Right lobe of liver (tissue), 4 donors: ENCODE measurements around the gene FUT4.

Experiments
- POLR2A ChIP-seq: fragments of 450-650 bp; IDR thresholded peaks from one replicate; pipeline ENCODE4 v1.6.1; 2017; ENCODE audit warnings: antibody characterized with exemption, mild to moderate bottlenecking
- TF ChIP-seq, protein P1 (sequence below), 4 donors: fragments of 200-600 bp in 3 of 4; fragments of 450-650 bp in 1 of 4; IDR thresholded peaks; one replicate each; pipeline versions ENCODE4 v1.5.1 to v1.8.0; 2016 to 2022; ENCODE audit warnings: antibody characterized with exemption in 4 of 4, mild to moderate bottlenecking in 2 of 4
- donor health status: DM: no; HTN: no; CAD: no.
- donor health status: DM: no; HTN: no; CAD: no.
- donor health status: DM: no; HTN: yes; CAD: no.

- TF ChIP-seq, protein P1, sequence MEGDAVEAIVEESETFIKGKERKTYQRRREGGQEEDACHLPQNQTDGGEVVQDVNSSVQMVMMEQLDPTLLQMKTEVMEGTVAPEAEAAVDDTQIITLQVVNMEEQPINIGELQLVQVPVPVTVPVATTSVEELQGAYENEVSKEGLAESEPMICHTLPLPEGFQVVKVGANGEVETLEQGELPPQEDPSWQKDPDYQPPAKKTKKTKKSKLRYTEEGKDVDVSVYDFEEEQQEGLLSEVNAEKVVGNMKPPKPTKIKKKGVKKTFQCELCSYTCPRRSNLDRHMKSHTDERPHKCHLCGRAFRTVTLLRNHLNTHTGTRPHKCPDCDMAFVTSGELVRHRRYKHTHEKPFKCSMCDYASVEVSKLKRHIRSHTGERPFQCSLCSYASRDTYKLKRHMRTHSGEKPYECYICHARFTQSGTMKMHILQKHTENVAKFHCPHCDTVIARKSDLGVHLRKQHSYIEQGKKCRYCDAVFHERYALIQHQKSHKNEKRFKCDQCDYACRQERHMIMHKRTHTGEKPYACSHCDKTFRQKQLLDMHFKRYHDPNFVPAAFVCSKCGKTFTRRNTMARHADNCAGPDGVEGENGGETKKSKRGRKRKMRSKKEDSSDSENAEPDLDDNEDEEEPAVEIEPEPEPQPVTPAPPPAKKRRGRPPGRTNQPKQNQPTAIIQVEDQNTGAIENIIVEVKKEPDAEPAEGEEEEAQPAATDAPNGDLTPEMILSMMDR (IDR thresholded peaks at IDR 0.05) = no peak
- no peak for TF ChIP-seq POLR2A
These were observed 51.4 kb downstream of the FUT4 start for GRCh38 chr11:94595076-94595475.
